Measurements from ENCODE around the gene HEXIM1. TPM values are rescaled to one million over a fixed set of nuclear protein-coding genes. Genes with fewer than 3 reads are reported as not detected.
A peak's percentile ranks its signal among the peaks of the same experiment; 100 is the strongest.

The HEXIM1 gene
- total RNA-seq, 1 experiment from 2014 or later: 29.6 TPM

DNA sequence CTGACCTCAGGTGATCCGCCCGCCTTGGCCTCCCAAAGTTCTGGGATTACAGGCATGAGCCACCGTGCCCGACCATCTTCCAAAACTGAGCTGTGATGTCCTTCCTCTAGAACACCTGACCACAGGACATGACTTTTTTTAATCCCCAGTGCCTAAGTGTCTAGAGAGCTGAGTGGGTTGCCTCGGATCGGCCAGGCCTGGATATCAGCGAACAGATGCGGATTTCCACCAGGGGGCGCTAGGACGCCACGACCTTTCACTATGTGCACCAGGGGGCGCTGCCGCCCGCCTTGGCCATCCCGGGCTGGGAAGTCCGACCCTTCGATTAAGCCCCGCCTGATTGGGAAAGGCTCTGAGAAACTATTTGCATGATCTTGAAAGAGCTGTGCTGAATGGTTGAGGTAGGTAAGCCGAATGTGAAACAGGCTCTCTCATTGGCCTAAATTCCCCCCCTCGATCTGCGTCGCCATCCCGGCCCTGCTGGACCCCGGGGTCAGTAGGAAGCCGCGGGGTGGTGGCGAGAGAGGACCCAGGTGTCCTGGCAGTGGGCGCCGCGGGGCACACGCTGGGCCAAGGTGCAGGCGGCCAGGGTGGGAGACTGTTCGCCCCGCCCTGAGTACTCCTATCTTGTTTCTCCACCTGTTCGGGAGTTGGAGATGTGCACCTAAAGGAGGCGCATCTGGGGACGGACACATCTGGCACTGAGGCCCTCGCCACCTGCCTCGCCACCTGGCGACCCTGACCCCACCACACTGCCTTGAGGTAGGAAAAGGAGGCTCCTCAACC, 12.9 kb upstream of the HEXIM1 start, which contains the start of gene ACBD4 (continued):
- TF ChIP-seq, protein P1, sequence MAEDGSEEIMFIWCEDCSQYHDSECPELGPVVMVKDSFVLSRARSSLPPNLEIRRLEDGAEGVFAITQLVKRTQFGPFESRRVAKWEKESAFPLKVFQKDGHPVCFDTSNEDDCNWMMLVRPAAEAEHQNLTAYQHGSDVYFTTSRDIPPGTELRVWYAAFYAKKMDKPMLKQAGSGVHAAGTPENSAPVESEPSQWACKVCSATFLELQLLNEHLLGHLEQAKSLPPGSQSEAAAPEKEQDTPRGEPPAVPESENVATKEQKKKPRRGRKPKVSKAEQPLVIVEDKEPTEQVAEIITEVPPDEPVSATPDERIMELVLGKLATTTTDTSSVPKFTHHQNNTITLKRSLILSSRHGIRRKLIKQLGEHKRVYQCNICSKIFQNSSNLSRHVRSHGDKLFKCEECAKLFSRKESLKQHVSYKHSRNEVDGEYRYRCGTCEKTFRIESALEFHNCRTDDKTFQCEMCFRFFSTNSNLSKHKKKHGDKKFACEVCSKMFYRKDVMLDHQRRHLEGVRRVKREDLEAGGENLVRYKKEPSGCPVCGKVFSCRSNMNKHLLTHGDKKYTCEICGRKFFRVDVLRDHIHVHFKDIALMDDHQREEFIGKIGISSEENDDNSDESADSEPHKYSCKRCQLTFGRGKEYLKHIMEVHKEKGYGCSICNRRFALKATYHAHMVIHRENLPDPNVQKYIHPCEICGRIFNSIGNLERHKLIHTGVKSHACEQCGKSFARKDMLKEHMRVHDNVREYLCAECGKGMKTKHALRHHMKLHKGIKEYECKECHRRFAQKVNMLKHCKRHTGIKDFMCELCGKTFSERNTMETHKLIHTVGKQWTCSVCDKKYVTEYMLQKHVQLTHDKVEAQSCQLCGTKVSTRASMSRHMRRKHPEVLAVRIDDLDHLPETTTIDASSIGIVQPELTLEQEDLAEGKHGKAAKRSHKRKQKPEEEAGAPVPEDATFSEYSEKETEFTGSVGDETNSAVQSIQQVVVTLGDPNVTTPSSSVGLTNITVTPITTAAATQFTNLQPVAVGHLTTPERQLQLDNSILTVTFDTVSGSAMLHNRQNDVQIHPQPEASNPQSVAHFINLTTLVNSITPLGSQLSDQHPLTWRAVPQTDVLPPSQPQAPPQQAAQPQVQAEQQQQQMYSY (CRISPR knock-in tag; IDR thresholded peaks at IDR 0.05): peak; percentile 73
- TF ChIP-seq, protein P2, sequence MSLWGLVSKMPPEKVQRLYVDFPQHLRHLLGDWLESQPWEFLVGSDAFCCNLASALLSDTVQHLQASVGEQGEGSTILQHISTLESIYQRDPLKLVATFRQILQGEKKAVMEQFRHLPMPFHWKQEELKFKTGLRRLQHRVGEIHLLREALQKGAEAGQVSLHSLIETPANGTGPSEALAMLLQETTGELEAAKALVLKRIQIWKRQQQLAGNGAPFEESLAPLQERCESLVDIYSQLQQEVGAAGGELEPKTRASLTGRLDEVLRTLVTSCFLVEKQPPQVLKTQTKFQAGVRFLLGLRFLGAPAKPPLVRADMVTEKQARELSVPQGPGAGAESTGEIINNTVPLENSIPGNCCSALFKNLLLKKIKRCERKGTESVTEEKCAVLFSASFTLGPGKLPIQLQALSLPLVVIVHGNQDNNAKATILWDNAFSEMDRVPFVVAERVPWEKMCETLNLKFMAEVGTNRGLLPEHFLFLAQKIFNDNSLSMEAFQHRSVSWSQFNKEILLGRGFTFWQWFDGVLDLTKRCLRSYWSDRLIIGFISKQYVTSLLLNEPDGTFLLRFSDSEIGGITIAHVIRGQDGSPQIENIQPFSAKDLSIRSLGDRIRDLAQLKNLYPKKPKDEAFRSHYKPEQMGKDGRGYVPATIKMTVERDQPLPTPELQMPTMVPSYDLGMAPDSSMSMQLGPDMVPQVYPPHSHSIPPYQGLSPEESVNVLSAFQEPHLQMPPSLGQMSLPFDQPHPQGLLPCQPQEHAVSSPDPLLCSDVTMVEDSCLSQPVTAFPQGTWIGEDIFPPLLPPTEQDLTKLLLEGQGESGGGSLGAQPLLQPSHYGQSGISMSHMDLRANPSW (CRISPR knock-in tag; conservative IDR thresholded peaks at IDR 0.05; ENCODE audit: low read depth): no peak
- TF ChIP-seq ZNF121 (CRISPR knock-in tag; IDR thresholded peaks at IDR 0.05) (peak; percentile 49; the same call in 1 of the 2 replicates), FOXK1 (CRISPR knock-in tag; IDR thresholded peaks at IDR 0.05) (peak; percentile 18; the same call in 1 of the 2 replicates)

DNA sequence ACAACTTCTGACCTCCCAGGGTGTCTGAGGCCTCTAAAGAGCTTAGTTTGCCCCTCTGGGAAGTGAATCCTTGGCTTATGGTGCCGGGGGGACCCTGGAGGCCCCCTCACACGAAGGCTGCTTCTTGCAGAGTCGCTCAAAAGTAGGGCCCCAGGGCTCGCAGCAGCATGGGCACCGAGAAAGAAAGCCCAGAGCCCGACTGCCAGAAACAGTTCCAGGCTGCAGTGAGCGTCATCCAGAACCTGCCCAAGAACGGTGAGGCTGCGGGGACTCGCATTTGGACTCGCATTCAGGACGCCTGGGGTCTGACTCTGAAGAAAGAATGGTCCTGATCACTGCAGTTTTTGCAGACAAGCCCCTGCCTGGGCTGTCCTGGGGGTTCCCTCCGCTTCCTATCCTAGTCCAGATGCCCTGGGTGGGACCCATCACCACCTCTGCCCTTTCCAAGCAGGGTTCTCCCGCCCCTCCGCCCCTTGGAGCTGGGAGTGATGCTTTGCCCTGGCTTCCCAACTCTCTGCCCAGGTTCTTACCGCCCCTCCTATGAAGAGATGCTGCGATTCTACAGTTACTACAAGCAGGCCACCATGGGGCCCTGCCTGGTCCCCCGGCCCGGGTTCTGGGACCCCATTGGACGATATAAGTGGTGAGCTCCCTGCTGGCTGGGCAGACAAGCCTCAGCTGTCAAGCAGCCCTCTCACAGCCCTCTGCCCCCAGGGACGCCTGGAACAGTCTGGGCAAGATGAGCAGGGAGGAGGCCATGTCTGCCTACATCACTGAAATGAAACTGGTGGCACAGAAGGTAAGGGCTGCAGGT, 12.1 kb upstream of the HEXIM1 start:
- DNase-seq (ENCODE audit: low spot score) (no peak), ATAC-seq (no peak)
- POLR2A ChIA-PET: interaction anchor here (0.8 to 2.1 kb wide), 6 partner anchors 8 to 72 kb away, joined by 8 to 39 read pairs (median 10); partner anchors contain the start of genes HEXIM1 and HEXIM2
- H3K27me3 Mint-ChIP-seq (ENCODE audit: low read depth): no peaks in the 10 kb centered on the region; the same call in 1 of the 2 replicates
- H3K9me3 Mint-ChIP-seq: no peaks in the 10 kb centered on the region
- CTCF ChIA-PET: interaction anchor here (0.5 to 7.6 kb wide), 119 partner anchors 9 to 757 kb away, joined by 3 to 531 read pairs (median 5); partner anchors contain the start of genes C1QL1, DCAKD, EFTUD2 and FMNL1
- peaks cover 3% of the 10 kb centered on the region; the same call in 1 of the 2 replicates for H3K36me3 Mint-ChIP-seq
- H3K27ac Mint-ChIP-seq: no peak overlapping the region
- TF ChIP-seq ZBTB21 (CRISPR knock-in tag; IDR thresholded peaks at IDR 0.05; ENCODE audit: borderline replicate concordance) (no peak), NR3C1 (CRISPR knock-in tag; conservative IDR thresholded peaks at IDR 0.05; ENCODE audit: low read depth) (no peak), FOXK1 (CRISPR knock-in tag; IDR thresholded peaks at IDR 0.05) (no peak), PREB (CRISPR knock-in tag; IDR thresholded peaks at IDR 0.05; ENCODE audit: borderline replicate concordance) (no peak), ZNF416 (CRISPR knock-in tag; IDR thresholded peaks at IDR 0.05) (no peak), ZSCAN18 (CRISPR knock-in tag; IDR thresholded peaks at IDR 0.05) (no peak), GTF2I (CRISPR knock-in tag; conservative IDR thresholded peaks at IDR 0.05) (no peak), ATF1 (CRISPR knock-in tag; IDR thresholded peaks at IDR 0.05) (no peak), CBFB (CRISPR knock-in tag; IDR thresholded peaks at IDR 0.05; ENCODE audit: low read depth) (no peak), ATF2 (CRISPR knock-in tag; IDR thresholded peaks at IDR 0.05; ENCODE audit: borderline replicate concordance, low read depth) (no peak), NFATC4 (CRISPR knock-in tag; IDR thresholded peaks at IDR 0.05) (no peak)
- H3K4me1 Mint-ChIP-seq: peaks cover 10% of the 10 kb centered on the region; the same call in 1 of the 2 replicates
- peak overlapping the region; percentile 72 for H3K4me3 Mint-ChIP-seq
